GM12878 (cell line): ENCODE results near the gene FURIN. TPM values are rescaled to one million over a fixed set of nuclear protein-coding genes. Genes with fewer than 3 reads are reported as not detected.

Experiments
- ATAC-seq: fragments of 200-7000 bp; cut with Tn5 transposase; 3 replicates; pipeline ENCODE4 v1.9.1; 2020; ENCODE audit warnings: mild to moderate bottlenecking, moderate library complexity
- BruUV-seq: library from RNA; stranded (reverse); fragments of 400-500 nt; replicated peaks from 2 replicates; lab custom pipeline; 2021; lab: Mats Ljungman, UMichigan
- CTCF ChIA-PET: fragments of 300-600 bp; sonication (Branson Sonifier 250); formaldehyde crosslinking; extraction: SDS; loops from one replicate; lab custom pipeline; 2021; ENCODE audit warnings: inconsistent platforms; lab: Yijun Ruan, JAX
- POLR2A ChIA-PET: fragments of 350-600 bp; formaldehyde crosslinking; extraction: SDS; loops from one replicate; lab custom pipeline; 2021; ENCODE audit warnings: inconsistent platforms; lab: Charles Lee
- RAD21 ChIA-PET: fragments of 300-600 bp; sonication (Branson Sonifier 250); formaldehyde crosslinking; loops from one replicate; lab custom pipeline; 2023; ENCODE audit warnings: antibody characterized with exemption; ENCODE audit not compliant: unreplicated experiment; lab: Charles Lee
- SMC1A ChIA-PET: fragments of 300-600 bp; sonication (Branson Sonifier 250); formaldehyde crosslinking; loops from one replicate; lab custom pipeline; 2023; ENCODE audit not compliant: unreplicated experiment, uncharacterized antibody; lab: Charles Lee
- DNase-seq: peaks from one replicate; pipeline ENCODE4 v3.0.0-alpha.2; 2011; ENCODE audit warnings: low read depth, low spot score
- FAIRE-seq: peaks from 3 replicates; lab custom pipeline; 2011; peaks lifted over from hg19 to GRCh38; lab: Jason Lieb, UNC
- H2AFZ ChIP-seq: 2 replicates; pipeline ENCODE4 v1.6.0; 2011; ENCODE audit warnings: low read depth, low read length, control low read depth; ENCODE audit not compliant: control insufficient read depth
- H3K27ac ChIP-seq: 2 replicates; pipeline ENCODE4 v1.5.1; 2011; ENCODE audit warnings: control low read depth; ENCODE audit not compliant: control insufficient read depth, insufficient read depth
- H3K27me3 ChIP-seq, 2 experiments: replicated peaks in 1 of 2; 2 replicates each; pipeline versions ENCODE4 v1.6.0 to v1.6.1; 2011; ENCODE audit warnings: low read length in 1 of 2; ENCODE audit not compliant: control insufficient read depth in 2 of 2, insufficient read depth in 2 of 2
- H3K36me3 ChIP-seq, 2 experiments: 2 replicates each; pipeline ENCODE4 v1.5.1; 2011; ENCODE audit warnings: low read length in 1 of 2; ENCODE audit not compliant: control insufficient read depth in 2 of 2, insufficient read depth in 2 of 2
- H3K4me1 ChIP-seq: 2 replicates; pipeline ENCODE4 v1.6.1; 2011; ENCODE audit warnings: mild to moderate bottlenecking, low read length, moderate library complexity, mixed read lengths; ENCODE audit not compliant: control insufficient read depth, insufficient read depth
- H3K4me2 ChIP-seq: 2 replicates; pipeline ENCODE4 v1.6.0; 2011; ENCODE audit warnings: control low read depth; ENCODE audit not compliant: control insufficient read depth, insufficient read depth
- H3K4me3 ChIP-seq: fragments of 200-600 bp; sonication (generic); 2 replicates; pipeline ENCODE4 v1.5.1; 2016
- H3K79me2 ChIP-seq: 2 replicates; pipeline ENCODE4 v1.6.0; 2011; ENCODE audit warnings: low read length; ENCODE audit not compliant: control insufficient read depth, insufficient read depth
- H3K9ac ChIP-seq: 2 replicates; pipeline ENCODE4 v1.8.0; 2011; ENCODE audit warnings: low read length, control low read depth, mixed read lengths; ENCODE audit not compliant: control insufficient read depth, insufficient read depth
- H3K9me3 ChIP-seq: replicated peaks from 3 replicates; pipeline ENCODE4 v1.5.1; 2011; ENCODE audit warnings: mild to moderate bottlenecking, low read length; ENCODE audit not compliant: control insufficient read depth, insufficient read depth
- H4K20me1 ChIP-seq: 2 replicates; pipeline ENCODE4 v1.6.0; 2011; ENCODE audit not compliant: control insufficient read depth, insufficient read depth
- CREM ChIP-seq: IDR thresholded peaks from 2 replicates; pipeline ENCODE4 v1.6.1; 2014; ENCODE audit warnings: antibody characterized with exemption, low read depth
- DPF2 ChIP-seq: fragments of 450-650 bp; IDR thresholded peaks from 2 replicates; pipeline ENCODE4 v1.6.1; 2017; ENCODE audit warnings: mild to moderate bottlenecking
- EED ChIP-seq: sonication (generic); IDR thresholded peaks from 2 replicates; pipeline ENCODE4 v1.6.1; 2016; ENCODE audit warnings: antibody characterized with exemption, low read depth
- EGR1 ChIP-seq, 2 experiments: IDR thresholded peaks; 1 replicate in 1 of 2; 2 replicates in 1 of 2; pipeline ENCODE4 v1.6.1; 2011 to 2012; ENCODE audit warnings: low read depth in 2 of 2, low read length in 2 of 2, borderline replicate concordance in 1 of 2, mild to moderate bottlenecking in 1 of 2, moderate library complexity in 1 of 2
- IKZF1 ChIP-seq: fragments of 450-650 bp; conservative IDR thresholded peaks from 2 replicates; pipeline ENCODE4 v1.6.1; 2017; ENCODE audit warnings: antibody characterized with exemption, mild to moderate bottlenecking
- IKZF2 ChIP-seq, 2 experiments: fragments of 450-650 bp; IDR thresholded peaks; 2 replicates each; pipeline ENCODE4 v1.6.1; 2017; ENCODE audit warnings: mild to moderate bottlenecking in 2 of 2, moderate library complexity in 2 of 2
- LARP7 ChIP-seq: fragments of 450-650 bp; IDR thresholded peaks from 2 replicates; pipeline ENCODE4 v1.6.1; 2017; ENCODE audit warnings: mild to moderate bottlenecking
- MEF2B ChIP-seq: fragments of 450-650 bp; IDR thresholded peaks from 2 replicates; pipeline ENCODE4 v1.6.1; 2018; ENCODE audit warnings: mild to moderate bottlenecking, moderate library complexity; ENCODE audit not compliant: partially characterized antibody, poor library complexity, severe bottlenecking
- NRF1 ChIP-seq: conservative IDR thresholded peaks from 2 replicates; pipeline ENCODE4 v1.6.1; 2011; ENCODE audit warnings: mild to moderate bottlenecking, low read depth, low read length, improper control_type of control experiment
- POLR2A ChIP-seq: IDR thresholded peaks from 2 replicates; pipeline ENCODE4 v1.6.1; 2011; ENCODE audit warnings: low read depth, mild to moderate bottlenecking, low read length
- POLR2AphosphoS5 ChIP-seq: IDR thresholded peaks from 2 replicates; pipeline ENCODE4 v1.6.1; 2011; ENCODE audit warnings: mild to moderate bottlenecking, low read length, inconsistent platforms
- POU2F2 ChIP-seq: IDR thresholded peaks from 3 replicates; pipeline ENCODE4 v1.6.1; 2011; ENCODE audit warnings: low read depth, mild to moderate bottlenecking, low read length, borderline replicate concordance
- SMAD1 ChIP-seq: fragments of 450-650 bp; IDR thresholded peaks from 2 replicates; pipeline ENCODE4 v1.6.1; 2018; ENCODE audit warnings: mild to moderate bottlenecking, low read depth; ENCODE audit not compliant: partially characterized antibody
- SUPT20H ChIP-seq: IDR thresholded peaks from 2 replicates; pipeline ENCODE4 v1.6.1; 2011; ENCODE audit warnings: low read depth, mild to moderate bottlenecking, low read length, moderate library complexity, borderline replicate concordance; ENCODE audit not compliant: control insufficient read depth
- ZNF384 ChIP-seq: IDR thresholded peaks from 2 replicates; pipeline ENCODE4 v1.6.1; 2012; ENCODE audit warnings: low read depth, mild to moderate bottlenecking, low read length, improper control_type of control experiment, borderline replicate concordance
- WGBS: methylation state at CpG from one replicate; pipeline ENCODE4 v1.1.6; 2016; ENCODE audit warnings: low lambda C conversion rate; ENCODE audit not compliant: insufficient replicate concordance, insufficient coverage; ENCODE audit errors: missing lambda C conversion rate; 5-methylcytosine and 5-hydroxymethylcytosine counted together
- in situ Hi-C: fragments of 300-500 bp; cut with MboI; formaldehyde crosslinking; loops from 9 replicates; pipeline ENCODE4 v1.14.3; 2018; ENCODE audit warnings: mixed read lengths
- intact Hi-C: fragments of 100-400 bp; cut with micrococcal nuclease; formaldehyde crosslinking; loops from one replicate; pipeline ENCODE4 v1.14.2; 2022; ENCODE audit not compliant: unreplicated experiment
- polyA plus RNA-seq, 11 experiments: library from polyadenylated mRNA; depleted of rRNA in 4 of 11; unstranded in 6 of 11; stranded (reverse) in 5 of 11; fragments of >200 nt; fragmentation: Nextera tagmentation in 4 of 11; fragmentation: Illumina TruSeq in 1 of 11; extraction: Ambion mirVana in 4 of 11; extraction: Trizol in 1 of 11; gene quantifications; 1 replicate in 1 of 11; 2 replicates in 10 of 11; pipeline versions ENCODE4 v1.2.1 to v1.2.3, GENCODE V29; 2011 to 2016; ENCODE audit warnings: inconsistent platforms in 2 of 11, missing spikeins in 2 of 11, low read depth in 1 of 11
- total RNA-seq, 4 experiments: library from RNA; depleted of rRNA in 3 of 4; stranded (reverse); fragments of >200 nt in 3 of 4; fragmentation: Illumina TruSeq in 1 of 4; extraction: Trizol in 1 of 4; gene quantifications; 2 replicates each; pipeline versions ENCODE4 v1.2.1 to v1.2.3, GENCODE V29; 2013 to 2021
- TF ChIP-seq, protein P1 (sequence below): fragments of 450-650 bp; IDR thresholded peaks from 2 replicates; pipeline ENCODE4 v1.6.1; 2016; ENCODE audit warnings: mild to moderate bottlenecking, moderate library complexity, borderline replicate concordance

Gene FURIN
- total and polyA plus RNA-seq, 10 of the 15 experiments (the other 5 are each of a cell fraction or from before 2014, with no cell fraction given): 0.47 to 39.9 (median 8.0) TPM

DNA sequence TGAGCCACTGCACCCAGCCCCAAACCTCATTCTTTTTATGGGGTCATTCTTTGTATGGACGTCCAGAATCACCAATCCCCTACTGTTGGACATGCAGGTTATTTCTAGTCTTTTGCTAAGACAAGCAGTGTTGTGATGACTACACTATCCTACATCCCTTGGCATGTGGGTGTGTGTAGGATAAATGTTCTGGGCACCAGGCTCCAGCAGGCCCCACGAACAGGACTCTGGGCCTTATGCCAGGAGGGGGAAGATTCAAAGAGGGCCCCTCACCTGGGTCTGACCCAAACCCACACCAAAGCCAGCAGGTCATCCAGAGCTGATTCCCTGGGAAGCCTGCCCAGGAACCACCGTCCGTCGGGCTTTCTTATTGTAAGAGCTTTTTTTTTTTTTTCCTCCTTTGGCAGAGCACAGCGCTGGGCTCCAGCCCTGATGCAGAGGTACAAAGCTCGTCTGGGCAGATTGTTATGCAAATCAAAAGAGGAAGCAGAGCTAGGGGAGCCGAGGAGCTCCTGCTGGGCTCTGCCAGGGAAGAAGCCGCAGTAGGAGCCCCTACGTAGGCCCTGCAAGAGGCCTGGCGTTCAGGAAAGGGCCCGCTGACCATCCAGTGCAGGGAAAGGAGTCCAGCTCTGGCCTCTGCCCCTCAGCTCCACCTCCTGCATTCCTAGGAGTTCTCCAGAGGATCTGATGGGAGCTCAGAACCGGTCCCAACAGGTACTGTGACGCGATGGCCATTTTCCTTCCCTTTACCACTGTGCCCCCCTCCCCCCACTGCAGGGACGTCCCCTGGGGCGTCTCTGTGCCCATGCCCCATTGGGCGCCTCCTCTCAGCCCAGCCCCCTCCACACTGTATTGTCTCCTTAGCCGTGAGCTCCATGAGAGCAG, 29.0 kb upstream of the FURIN start:
- Histone ChIP-seq H3K27me3 (no peaks in the 10 kb centered on the region), H3K4me3 (peak overlapping the region; percentile 50), H3K79me2 (no peaks in the 10 kb centered on the region), H4K20me1 (no peaks in the 10 kb centered on the region), H3K4me2 (peak overlapping the region; percentile 64), H3K27ac (peak overlapping the region; percentile 56), H3K4me1 (peaks cover 22% of the 10 kb centered on the region), H3K9me3 (no peaks in the 10 kb centered on the region), H2AFZ (peak overlapping the region; percentile 73), H3K9ac (peak overlapping the region; percentile 61), H3K36me3 (no peaks in the 10 kb centered on the region)
- ChIA-PET POLR2A (interaction anchor here (0.5 to 1.6 kb wide), 8 partner anchors 10 to 114 kb away, joined by 3 to 14 read pairs (median 4); partner anchors contain the start of gene FURIN), SMC1A (interaction anchor here (0.6 to 2.8 kb wide), 12 partner anchors 9 to 288 kb away, joined by 3 to 19 read pairs (median 4); no protein-coding TSS in a partner anchor), CTCF (interaction anchor here (0.6 to 2.1 kb wide), 8 partner anchors 9 to 1475 kb away, joined by 3 to 11 read pairs (median 4); no protein-coding TSS in a partner anchor), RAD21 (interaction anchor here (0.6 to 2.4 kb wide), 10 partner anchors 10 to 122 kb away, joined by 3 to 19 read pairs (median 4); partner anchors contain the start of gene BLM)
- no peak for FAIRE-seq
- 33% methylated on average over 17 of the region's 19 CpGs for WGBS
- TSS peak; percentile 73 for BruUV-seq
- no peak for DNase-seq
- in situ Hi-C loops (no loop called here), intact Hi-C loops (no loop called here)
- TF ChIP-seq NRF1: no peak
- TF ChIP-seq, protein P1, sequence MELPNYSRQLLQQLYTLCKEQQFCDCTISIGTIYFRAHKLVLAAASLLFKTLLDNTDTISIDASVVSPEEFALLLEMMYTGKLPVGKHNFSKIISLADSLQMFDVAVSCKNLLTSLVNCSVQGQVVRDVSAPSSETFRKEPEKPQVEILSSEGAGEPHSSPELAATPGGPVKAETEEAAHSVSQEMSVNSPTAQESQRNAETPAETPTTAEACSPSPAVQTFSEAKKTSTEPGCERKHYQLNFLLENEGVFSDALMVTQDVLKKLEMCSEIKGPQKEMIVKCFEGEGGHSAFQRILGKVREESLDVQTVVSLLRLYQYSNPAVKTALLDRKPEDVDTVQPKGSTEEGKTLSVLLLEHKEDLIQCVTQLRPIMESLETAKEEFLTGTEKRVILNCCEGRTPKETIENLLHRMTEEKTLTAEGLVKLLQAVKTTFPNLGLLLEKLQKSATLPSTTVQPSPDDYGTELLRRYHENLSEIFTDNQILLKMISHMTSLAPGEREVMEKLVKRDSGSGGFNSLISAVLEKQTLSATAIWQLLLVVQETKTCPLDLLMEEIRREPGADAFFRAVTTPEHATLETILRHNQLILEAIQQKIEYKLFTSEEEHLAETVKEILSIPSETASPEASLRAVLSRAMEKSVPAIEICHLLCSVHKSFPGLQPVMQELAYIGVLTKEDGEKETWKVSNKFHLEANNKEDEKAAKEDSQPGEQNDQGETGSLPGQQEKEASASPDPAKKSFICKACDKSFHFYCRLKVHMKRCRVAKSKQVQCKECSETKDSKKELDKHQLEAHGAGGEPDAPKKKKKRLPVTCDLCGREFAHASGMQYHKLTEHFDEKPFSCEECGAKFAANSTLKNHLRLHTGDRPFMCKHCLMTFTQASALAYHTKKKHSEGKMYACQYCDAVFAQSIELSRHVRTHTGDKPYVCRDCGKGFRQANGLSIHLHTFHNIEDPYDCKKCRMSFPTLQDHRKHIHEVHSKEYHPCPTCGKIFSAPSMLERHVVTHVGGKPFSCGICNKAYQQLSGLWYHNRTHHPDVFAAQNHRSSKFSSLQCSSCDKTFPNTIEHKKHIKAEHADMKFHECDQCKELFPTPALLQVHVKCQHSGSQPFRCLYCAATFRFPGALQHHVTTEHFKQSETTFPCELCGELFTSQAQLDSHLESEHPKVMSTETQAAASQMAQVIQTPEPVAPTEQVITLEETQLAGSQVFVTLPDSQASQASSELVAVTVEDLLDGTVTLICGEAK: no peak
- no peak for TF ChIP-seq SUPT20H
- peak; percentile 46; the same call in 1 of the 2 replicates for TF ChIP-seq EED
- TF ChIP-seq POLR2A: peak; percentile 51
- TF ChIP-seq POLR2AphosphoS5: no peak; the same call in 1 of the 2 replicates
- peak; percentile 53; the same call in 1 of the 2 replicates for TF ChIP-seq ZNF384
- TF ChIP-seq CREM: no peak
- peak; percentile 68 for TF ChIP-seq IKZF1
- peak; percentile 41 to 58; a peak in 3 of 4 replicates for TF ChIP-seq IKZF2 (IDR thresholded peaks at IDR 0.05)
- TF ChIP-seq EGR1 (IDR thresholded peaks at IDR 0.05; ENCODE audit: borderline replicate concordance in 1 of 2, low read depth in 2 of 2, low read length in 2 of 2): no peak
- TF ChIP-seq LARP7: peak; percentile 33; the same call in 1 of the 2 replicates
- TF ChIP-seq MEF2B: peak; percentile 74
- TF ChIP-seq SMAD1: no peak
- TF ChIP-seq POU2F2: peak; percentile 71; the same call in 1 of the 3 replicates
- TF ChIP-seq DPF2: peak; percentile 37; the same call in 1 of the 2 replicates
- peak; percentile 84 for ATAC-seq
